GM21786 (cell line): Measurements from ENCODE around the gene ZBTB20.

ENCODE experiments used
- ATAC-seq: cut with Tn5 transposase; IDR thresholded peaks from one replicate; pipeline ENCODE4 v1.9.1; 2021; ENCODE audit not compliant: unreplicated experiment

ZBTB20 gene

DNA sequence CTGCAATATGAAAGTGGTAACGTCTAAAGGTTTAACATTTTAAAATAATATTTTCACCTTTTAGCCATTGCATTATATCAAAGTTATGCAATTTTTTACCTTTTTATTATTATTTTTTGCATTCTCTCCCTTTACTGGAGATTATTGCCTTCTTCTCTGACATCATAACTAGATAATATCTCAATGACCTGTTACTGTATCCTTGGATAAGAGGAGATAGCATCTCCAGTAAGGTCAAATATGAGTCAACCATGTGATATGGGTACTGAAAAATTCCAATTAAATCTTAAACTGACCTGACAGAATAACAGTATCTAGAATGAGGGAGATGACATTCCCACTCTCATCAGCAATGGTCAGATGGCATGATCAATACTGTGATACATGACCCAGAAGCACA, 108.3 kb downstream of the ZBTB20 start:
- no peak for ATAC-seq

DNA sequence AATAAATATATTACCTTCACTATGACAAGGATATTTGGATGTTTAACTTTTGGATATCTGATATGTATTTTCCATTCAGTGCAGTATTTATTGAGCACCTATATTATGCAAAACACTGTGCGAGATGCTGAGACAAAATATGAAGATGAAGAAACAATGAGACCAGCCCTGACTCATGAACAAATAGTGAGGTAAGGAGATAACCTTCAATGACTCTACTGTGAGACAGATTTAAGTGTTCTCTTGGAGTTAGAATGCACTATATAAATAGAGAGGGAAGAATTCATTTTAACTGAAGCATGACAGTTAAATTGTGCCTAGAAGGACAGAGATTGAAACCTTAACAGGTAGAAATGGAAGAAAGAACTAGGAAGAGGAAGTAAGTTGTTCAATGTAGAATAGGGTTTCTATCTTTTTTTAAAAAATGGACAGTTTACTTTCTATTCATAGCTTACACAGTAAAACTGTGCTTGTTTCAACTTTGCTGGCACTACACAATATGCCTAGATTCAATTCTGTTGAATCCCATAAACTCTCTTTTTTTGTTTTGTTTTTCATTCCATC, 124.2 kb downstream of the ZBTB20 start:
- peak; percentile 58 for ATAC-seq

DNA sequence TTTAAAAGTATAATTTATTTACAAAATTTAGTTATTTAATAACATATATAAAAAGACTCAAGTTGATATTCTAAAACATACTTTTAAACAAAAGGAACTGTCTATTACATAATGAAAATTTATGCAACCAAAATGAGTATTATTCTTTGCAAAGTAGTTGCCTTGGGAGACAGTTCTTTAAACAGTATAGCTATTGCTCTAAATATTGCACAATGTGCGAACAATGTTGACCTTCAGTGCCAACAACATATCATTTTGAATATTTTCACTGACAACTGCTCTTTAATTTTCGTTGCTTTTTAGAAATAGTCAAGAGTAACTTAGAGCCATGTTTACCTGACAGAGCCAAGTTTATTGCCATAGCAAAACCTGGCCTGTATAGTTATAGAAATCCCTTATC, 124.9 kb downstream of the ZBTB20 start:
- no peak for ATAC-seq

DNA sequence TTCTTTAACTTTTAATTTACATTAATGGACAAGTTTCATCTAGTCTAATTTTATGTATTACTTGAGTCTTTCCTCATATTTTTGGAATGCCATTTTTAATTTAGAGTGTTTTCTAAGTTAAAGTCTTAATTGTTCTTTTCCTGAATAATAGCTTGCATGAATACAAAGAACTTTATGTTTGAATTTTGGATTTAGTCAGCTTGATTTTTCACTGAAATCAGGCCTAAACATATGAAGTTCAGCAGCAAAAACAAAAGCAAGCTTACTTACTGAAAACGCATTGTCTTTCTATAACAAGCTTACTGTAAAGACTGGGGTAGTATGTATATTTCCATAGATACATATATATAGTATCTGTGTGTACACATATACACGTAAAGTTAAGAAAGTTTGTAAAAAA, 126.0 kb downstream of the ZBTB20 start:
- no peak for ATAC-seq

DNA sequence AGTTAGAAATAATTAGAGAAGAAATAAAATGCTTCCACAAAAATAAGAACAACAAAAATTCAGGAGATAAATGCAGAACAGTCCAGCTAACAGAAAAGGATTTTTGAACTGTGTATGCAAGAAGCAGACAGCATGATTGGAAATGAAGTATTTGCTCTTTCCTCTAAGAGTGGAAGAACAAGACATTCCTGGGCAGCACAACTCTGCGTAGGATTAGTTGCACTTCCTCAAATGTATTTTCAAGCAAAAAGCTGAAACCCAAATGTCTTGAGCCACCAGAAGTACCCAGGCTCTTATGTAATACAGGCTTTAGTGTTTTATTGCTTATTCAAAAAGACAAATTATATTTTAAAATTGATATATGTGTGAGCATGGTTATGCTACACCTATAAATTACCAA, 127.2 kb downstream of the ZBTB20 start:
- no peak for ATAC-seq

DNA sequence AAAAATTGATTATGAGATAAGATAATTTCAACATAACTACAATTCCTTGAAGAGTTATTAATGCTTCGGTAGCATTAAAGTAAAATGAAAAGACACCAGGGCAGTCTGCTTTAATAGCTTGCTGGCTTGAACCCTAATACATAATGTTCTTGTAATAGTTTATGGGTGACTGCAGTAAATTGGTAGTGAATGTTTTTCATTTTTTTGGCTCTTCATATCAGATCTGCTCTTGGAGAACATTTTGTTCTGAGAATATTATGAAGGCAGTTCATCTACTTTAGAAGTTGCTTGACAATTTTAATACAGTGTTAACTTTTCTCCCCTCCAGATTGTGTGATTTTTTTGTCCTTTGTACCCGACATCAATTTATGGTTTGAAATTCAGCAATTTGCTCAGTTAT, 128.4 kb downstream of the ZBTB20 start:
- no peak for ATAC-seq

- ATAC-seq = no peak
These were observed 139.1 kb downstream of the ZBTB20 start for GRCh38 chr3:115007966-115008365.

DNA sequence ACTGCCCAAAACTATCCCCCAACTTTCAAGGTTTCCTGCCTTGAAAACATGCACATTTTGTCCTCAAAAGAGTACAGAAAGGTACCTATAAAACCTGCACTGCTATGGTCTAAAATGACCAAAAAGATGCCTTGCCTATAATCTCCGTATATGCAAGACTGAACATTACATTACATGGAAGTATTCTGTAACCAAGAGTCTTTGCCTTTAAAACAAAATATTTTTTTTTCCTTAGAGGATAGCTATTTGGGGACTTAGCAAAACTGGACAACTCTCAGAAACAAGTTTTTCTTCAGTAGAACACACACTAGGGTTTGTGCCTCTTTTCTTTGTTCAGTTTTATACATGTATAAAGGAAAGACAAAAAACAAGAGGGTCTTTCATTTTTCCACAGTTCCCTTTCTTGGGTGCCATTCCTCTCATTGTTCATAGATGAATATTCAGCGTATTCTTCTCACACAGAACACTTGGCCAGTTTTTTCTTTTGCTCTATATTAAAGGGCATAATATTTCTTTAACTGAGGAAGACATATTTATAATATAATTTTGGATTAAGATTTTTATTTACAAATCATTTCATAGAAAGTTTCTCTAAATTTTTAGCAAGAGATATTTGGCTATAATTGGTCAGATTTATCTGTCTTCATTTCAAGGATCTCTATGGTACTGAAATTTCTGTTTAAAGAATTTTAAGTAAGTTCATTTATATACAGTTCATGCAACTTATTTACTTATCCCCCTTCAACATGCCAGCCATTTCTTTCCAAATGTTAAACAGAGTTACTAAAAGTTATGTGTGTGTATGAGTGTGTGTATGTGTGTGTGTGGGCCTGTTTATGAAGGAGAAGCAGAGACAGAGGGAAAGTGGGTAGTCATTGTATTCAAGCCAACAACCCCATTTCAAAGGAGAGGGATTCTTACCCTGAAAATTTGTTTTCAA, 142.6 kb downstream of the ZBTB20 start:
- no peak for ATAC-seq

DNA sequence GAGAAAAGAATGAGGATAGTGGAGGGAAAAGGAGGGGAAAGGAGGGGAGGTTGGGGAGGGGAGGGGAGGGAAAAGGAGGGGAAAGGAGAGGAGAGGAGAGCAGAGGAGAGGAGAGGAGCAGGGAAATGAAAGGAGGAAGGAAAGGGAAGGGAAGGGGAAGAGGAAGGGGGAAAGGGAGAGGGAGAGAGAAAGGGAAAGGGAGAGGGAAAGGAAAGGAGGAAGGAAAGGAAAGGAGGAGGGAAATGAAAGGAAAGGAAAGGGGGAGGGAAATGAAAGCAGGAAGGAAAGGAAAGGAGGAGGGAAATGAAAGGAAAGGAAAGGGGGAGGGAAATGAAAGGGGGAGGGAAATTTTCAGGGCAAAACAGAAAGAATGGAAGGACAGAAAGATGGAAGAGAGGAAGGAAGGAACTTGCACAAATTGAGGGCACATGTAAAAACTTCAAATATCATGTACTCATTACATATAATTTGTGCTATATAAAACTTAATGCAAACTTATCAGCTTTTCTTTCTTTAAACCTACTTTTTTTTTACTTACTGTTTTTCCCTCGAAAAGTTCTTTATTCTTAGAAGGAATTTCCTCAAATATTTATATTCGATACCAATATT, 148.0 kb downstream of the ZBTB20 start:
- ATAC-seq = no peak

- no peak for ATAC-seq
These were observed 152.3 kb downstream of the ZBTB20 start for GRCh38 chr3:114994554-114995341.

- ATAC-seq = no peak
These were observed 161.3 kb downstream of the ZBTB20 start for GRCh38 chr3:114985776-114986175.

GRCh38 chr3:114983248-114983647, 163.8 kb downstream of the ZBTB20 start:
- ATAC-seq = no peak

GRCh38 chr3:114974387-114974786, 172.7 kb downstream of the ZBTB20 start:
- ATAC-seq = peak; percentile 93

- no peak for ATAC-seq
These were observed 173.6 kb downstream of the ZBTB20 start for GRCh38 chr3:114973536-114973935.

DNA sequence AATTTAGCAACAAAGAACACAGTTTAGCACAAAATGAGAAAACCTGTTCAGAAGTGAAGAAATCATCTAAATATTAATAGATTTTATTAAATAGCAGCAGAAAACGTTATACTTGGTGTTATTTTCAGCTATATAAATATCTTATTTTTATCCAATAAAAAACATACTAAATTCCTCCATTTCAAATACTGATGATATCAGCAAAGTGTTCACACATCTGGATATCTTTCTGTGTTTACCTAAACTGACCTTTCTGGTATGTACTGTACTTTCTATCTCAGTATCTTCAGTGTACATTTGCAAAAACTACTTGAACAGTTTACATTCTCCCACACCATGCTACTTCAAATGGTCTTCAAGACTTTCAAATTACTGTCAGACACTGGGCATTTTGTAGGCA, 179.9 kb downstream of the ZBTB20 start:
- ATAC-seq = no peak

DNA sequence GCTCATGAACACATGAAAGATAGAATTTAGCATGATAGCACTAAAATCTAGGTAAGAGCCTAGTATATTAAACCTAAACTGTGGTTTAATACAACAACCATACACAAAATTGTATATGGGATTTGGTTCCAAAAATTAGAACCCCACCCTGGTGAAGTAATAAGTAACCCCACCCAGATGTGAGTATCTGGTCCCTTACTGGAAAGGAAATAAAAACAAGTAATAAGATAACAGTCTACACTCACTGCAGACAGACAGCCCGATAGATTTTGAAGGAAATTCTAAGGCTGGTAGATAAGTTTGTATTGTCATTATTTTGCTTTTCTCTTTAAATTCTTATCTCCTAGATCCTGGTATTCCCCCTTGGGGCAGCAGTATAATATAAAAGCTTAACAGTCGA, 184.9 kb downstream of the ZBTB20 start:
- no peak for ATAC-seq

DNA sequence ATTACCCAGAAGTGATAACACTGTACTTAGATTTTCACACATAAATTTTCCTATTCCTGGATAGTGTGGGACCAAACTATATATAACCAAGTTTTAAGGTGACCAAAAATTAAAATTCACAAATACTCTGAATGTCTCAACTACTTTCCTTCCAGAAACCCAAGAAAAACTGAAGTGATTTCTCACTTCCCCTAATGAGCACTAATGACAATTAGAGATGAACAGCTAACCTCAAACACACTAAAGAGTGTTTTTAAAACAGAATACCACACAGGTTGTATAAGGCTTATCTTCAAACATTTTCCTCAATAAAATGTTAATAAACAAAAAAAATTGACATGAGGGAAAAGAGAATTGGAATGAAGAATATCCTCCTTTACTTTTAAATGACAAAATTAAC, 188.2 kb downstream of the ZBTB20 start:
- ATAC-seq = no peak

- ATAC-seq = no peak
These were observed 193.3 kb downstream of the ZBTB20 start for GRCh38 chr3:114953800-114954199.

- ATAC-seq = no peak
These were observed 193.8 kb downstream of the ZBTB20 start for GRCh38 chr3:114953215-114953799.

- no peak for ATAC-seq
These were observed 204.3 kb downstream of the ZBTB20 start for GRCh38 chr3:114942773-114943172.
